Activated T-helper 17 cell treated with anti-CD3 and anti-CD28 coated beads, Interleukin-2, amount 50 U/mL, for 72 hours (primary cell): ENCODE results near the gene C16orf89. TPM values are rescaled to one million over a fixed set of nuclear protein-coding genes. Genes with fewer than 3 reads are reported as not detected.
A peak's percentile ranks its signal among the peaks of the same experiment; 100 is the strongest.

Experiments used
- ATAC-seq: fragments of 150-1000 bp; cut with Tn5 transposase; replicated peaks from 2 replicates; pipeline ENCODE4 v1.10.0; 2021; ENCODE audit warnings: mild to moderate bottlenecking, moderate library complexity
- H3K27ac Mint-ChIP-seq: one replicate; pipeline ENCODE4 v1.8.0; 2022; ENCODE audit warnings: mixed read lengths
- H3K27me3 Mint-ChIP-seq: one replicate; pipeline ENCODE4 v1.8.0; 2022; ENCODE audit warnings: mixed read lengths
- H3K36me3 Mint-ChIP-seq: one replicate; pipeline ENCODE4 v1.8.0; 2022; ENCODE audit warnings: low read depth, mild to moderate bottlenecking, mixed read lengths
- H3K4me1 Mint-ChIP-seq: one replicate; pipeline ENCODE4 v1.8.0; 2022; ENCODE audit warnings: mixed read lengths
- H3K4me3 Mint-ChIP-seq: one replicate; pipeline ENCODE4 v1.8.0; 2022; ENCODE audit warnings: mild to moderate bottlenecking, mixed read lengths
- H3K9me3 Mint-ChIP-seq: one replicate; pipeline ENCODE4 v1.8.0; 2022; ENCODE audit warnings: mixed read lengths
- total RNA-seq, 2 donors: library from RNA; stranded (reverse); gene quantifications; one replicate each; pipeline ENCODE4 v1.2.3, GENCODE V29; 2022

The C16orf89 gene
- total RNA-seq, 2 donors from 2014 or later: not detected

DNA sequence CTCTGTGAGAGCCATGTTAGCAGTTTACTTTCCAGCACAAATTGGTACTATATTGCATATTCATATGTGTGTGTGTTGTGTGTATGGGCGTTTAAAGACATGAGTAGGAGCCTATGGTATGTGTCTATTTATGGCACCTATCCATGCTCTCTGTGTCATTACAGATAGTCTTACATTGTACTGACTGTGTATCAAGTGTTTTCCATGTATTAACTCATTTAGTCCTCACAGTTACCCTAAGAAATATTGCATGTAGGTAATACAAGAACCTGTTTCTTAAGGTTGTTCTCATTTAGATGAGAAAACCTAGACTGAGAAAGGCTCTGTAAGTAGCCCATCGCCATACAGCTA, 7.5 kb upstream of the C16orf89 start:
- H3K27me3 Mint-ChIP-seq: no peaks in the 10 kb centered on the region
- no peaks in the 10 kb centered on the region for H3K9me3 Mint-ChIP-seq
- H3K36me3 Mint-ChIP-seq: peaks cover 47% of the 10 kb centered on the region
- H3K4me3 Mint-ChIP-seq: peak overlapping the region; percentile 97
- ATAC-seq: no peak
- H3K27ac Mint-ChIP-seq: no peak overlapping the region
- H3K4me1 Mint-ChIP-seq: peaks cover 14% of the 10 kb centered on the region

DNA sequence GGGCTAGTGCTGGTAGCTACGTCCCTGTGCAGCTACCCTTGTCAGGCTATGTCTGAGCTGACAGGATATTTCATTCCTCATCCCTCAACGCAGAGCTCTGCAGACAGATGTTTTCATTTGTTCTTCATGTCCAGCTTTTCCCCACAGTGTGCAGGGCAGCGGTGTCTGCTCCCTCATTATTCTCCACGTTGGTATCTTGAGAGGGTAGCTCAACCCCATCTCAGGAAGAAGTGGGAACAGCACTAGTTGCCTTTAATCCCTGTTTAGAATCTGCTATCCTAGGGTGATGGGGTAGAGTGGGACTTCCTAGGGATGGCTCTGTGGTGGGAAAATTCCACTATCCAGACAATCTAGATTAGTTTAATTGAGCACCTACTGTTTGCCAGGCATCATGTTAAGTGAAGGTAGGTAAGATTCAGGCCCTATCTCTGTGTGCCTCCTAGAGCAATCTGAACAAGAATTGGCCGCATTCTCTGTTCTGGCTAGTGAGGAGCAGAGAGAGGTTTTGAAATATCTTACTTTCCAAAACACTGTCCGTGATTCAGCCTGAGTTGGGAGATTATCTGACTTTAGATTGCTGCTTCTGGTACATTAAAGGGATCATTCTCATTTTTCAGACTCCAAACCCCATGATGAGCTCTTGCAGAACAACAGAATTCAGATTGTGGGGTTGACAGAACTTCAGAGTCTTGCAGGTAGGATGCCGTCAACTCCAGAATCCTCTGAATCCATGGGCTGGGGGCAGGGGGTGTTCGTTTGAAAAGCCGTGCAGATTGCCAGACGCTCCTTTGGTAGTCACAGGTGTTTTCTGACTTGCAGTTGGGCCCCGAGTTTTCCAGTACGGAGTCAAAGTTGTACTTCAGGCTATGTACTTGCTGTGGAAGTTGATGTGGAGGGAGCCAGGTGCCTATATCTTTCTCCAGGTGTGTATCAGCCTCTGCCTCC, 6.8 kb upstream of the C16orf89 start:
- H3K27me3 Mint-ChIP-seq: no peaks in the 10 kb centered on the region
- H3K36me3 Mint-ChIP-seq: peaks cover 41% of the 10 kb centered on the region
- peak overlapping the region; percentile 98 for H3K27ac Mint-ChIP-seq
- ATAC-seq: no peak
- H3K9me3 Mint-ChIP-seq: no peaks in the 10 kb centered on the region
- peak overlapping the region; percentile 97 for H3K4me3 Mint-ChIP-seq
- H3K4me1 Mint-ChIP-seq: peaks cover 14% of the 10 kb centered on the region

DNA sequence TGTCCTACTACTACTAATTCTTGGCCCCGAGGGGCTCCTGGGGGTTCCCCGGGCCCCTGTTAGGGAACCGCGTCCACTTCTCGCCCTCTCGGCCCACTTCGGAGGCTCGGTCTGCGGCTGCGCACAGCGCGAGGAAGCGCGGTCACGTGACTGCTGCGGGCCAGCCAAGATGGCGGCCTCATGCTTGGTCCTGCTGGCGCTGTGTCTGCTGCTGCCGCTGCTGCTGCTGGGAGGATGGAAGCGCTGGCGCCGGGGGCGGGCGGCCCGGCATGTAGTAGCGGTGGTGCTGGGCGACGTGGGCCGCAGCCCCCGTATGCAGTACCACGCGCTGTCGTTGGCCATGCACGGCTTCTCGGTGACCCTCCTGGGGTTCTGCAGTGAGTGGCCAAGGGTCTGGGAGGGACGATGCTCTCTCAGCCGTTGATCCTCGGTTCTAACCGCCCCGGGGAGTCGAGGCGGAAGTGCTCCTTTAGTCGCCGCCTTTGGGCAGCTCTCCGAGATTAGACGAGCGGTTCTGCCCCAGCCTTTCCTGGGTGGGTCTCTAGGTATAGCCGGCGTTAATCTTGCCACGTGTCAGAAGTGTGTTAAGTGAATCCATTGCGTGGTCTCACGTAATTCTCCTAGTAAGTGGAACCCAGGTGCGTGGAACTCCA, 6.1 kb upstream of the C16orf89 start, which contains the start of gene ALG1:
TSS of gene ALG1 (plus strand) at position 163 of the 653 bp plus-strand sequence. CDS start at position 170, 7 bp downstream.
- Mint-ChIP-seq H3K9me3 (no peaks in the 10 kb centered on the region), H3K4me3 (peak within 1 kb of the TSS; percentile 97), H3K36me3 (peaks cover 35% of the 10 kb centered on the region), H3K4me1 (peaks cover 14% of the 10 kb centered on the region), H3K27ac (peak within 1 kb of the TSS; percentile 98), H3K27me3 (no peaks in the 10 kb centered on the region)
- ATAC-seq: peak; percentile 95

DNA sequence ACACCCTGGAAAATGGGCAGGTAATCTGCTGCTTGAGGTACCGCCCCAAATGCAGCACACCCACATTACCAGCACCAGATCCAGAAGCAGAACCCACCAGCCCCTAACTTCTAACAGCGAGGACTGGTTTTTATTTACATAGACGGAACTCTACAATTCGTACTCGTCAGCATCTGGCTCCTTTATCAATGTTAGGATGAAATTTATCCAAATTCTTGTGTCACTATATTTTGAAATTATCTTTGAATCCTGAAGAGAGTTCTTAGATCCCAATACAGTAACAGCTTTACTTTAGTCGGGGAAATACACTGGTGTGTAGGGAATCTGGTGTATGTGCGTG, 5.6 kb upstream of the C16orf89 start:
- Mint-ChIP-seq H3K9me3 (no peaks in the 10 kb centered on the region), H3K36me3 (peaks cover 32% of the 10 kb centered on the region), H3K4me1 (peaks cover 14% of the 10 kb centered on the region), H3K4me3 (peak overlapping the region; percentile 97), H3K27me3 (no peaks in the 10 kb centered on the region), H3K27ac (peak overlapping the region; percentile 98)
- no peak for ATAC-seq

DNA sequence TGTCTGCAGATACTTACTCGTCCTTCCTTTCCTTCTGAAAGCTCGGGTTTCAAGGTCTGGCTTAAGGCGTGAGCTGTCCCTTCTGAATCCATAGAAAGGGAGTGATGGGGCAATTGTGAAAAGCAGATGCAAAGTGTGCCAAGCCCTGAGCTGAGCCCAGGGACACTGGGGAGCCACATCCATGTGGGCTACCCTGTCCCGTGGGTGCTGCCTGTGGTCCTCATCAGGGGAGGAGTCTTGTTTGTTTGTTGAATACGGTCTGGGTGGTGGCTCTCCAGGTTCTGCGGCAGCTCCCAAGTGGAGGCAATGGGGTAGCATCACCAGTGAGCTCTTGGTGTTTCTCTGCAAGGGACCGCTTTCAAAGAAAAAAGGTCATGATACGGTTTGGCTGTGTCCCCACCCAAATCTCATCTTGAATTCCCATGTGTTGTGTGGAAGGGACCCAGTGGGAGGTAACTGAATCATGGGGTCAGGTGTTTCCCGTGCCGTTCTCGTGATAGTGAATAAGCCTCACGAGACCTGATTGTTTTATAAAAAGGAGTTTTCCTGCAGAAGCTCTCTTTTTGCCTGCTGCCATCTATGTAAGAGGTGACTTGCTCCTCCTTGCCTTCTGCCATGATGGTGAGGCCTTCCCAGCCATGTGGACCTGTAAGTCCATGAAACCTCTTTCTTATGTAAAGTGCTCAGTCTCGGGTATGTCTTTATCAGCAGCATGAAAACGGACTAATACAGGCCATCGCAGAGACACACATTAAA, 4.9 kb upstream of the C16orf89 start:
- no peak for ATAC-seq
- Mint-ChIP-seq H3K9me3 (no peaks in the 10 kb centered on the region), H3K27me3 (no peaks in the 10 kb centered on the region), H3K4me3 (peak overlapping the region; percentile 97), H3K4me1 (peaks cover 14% of the 10 kb centered on the region), H3K36me3 (peaks cover 25% of the 10 kb centered on the region), H3K27ac (peak overlapping the region; percentile 98)

DNA sequence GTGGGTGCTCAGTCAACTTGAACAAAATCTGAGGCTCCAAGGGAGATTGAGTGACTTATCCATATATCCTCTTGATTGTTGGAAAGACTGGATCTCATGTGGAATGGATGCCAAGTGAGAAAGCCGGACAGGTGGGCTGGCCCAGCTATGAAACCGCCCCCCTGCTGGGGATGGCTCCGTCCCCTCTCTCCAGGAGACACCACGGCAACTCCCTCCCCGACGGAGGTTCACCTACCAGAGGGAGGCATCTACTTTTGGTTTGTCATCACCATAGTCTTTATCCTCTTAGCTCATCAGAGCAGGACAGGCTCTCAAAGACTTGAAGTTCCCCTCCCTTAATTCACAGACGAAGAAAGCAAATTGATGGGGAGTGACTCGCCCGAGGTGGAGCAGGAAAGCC, 4.1 kb upstream of the C16orf89 start:
- no peaks in the 10 kb centered on the region for H3K9me3 Mint-ChIP-seq
- peaks cover 17% of the 10 kb centered on the region for H3K36me3 Mint-ChIP-seq
- no peak for ATAC-seq
- H3K27me3 Mint-ChIP-seq: no peaks in the 10 kb centered on the region
- H3K4me1 Mint-ChIP-seq: peaks cover 14% of the 10 kb centered on the region
- H3K4me3 Mint-ChIP-seq: no peak overlapping the region
- H3K27ac Mint-ChIP-seq: peak overlapping the region; percentile 98

DNA sequence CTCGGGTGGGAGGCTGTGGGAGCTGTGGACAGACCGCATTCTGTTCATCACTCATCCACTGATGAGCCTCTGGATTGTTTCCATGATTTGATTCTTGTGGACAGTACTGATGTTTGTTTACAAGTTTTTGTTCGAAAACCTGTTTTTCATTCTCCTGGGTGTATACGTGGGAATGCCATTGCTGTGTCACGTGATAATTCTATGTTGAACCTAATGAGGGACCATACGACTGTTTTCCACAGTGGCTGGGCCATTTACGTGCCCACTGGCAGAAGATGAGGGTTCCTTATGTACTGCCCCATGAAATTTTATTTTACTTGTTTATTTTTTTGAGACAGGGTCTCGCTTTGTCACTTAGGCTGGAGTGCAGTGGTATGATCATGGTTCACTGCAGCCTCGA, 3.3 kb upstream of the C16orf89 start:
- Mint-ChIP-seq H3K27me3 (no peaks in the 10 kb centered on the region), H3K9me3 (no peaks in the 10 kb centered on the region), H3K4me1 (peaks cover 14% of the 10 kb centered on the region), H3K4me3 (no peak overlapping the region), H3K36me3 (peaks cover 9% of the 10 kb centered on the region), H3K27ac (no peak overlapping the region)
- ATAC-seq: no peak

DNA sequence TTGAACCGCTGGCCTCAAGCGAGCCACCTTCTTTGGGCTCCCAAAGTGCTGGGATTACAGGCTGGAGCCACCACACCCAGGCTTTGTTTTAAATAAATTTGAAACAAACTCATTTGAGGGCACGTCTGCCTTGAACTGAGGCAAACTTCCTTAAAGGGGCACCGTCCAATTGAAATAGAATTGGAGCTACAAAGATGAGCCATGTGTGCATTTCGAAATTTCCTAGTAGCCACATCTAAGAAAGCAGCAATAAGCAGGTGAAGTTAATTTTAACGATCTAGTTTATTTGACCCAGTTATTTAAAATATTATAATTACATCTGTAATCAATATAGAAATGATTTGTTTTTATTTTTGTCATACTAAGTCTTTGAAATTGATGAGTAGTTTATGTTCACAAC, 755 bp upstream of the C16orf89 start:
- no peak overlapping the region for H3K27ac Mint-ChIP-seq
- no peaks in the 10 kb centered on the region for H3K27me3 Mint-ChIP-seq
- H3K4me1 Mint-ChIP-seq: peaks cover 9% of the 10 kb centered on the region
- no peak overlapping the region for H3K4me3 Mint-ChIP-seq
- no peaks in the 10 kb centered on the region for H3K9me3 Mint-ChIP-seq
- peaks cover 2% of the 10 kb centered on the region for H3K36me3 Mint-ChIP-seq
- no peak for ATAC-seq

DNA sequence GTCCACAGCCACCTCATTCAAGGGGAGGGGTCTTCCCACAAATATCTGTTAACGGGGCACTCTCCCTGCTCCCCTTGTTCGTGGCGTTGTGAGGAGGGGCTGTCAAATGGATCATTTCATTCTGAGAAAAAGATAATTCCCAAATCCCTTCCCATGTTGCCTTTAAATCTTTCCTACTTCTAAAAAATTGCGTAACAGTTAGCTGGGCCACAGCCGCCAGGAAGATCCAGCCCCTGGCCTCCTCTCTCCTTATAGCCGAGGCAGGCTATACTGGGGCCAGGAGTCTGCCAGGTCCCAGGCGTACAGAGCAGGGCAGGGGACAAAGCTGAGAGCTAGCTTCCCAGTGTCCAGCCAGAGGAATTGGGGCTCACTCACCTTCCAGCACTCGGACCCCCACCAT, 430 bp downstream of the C16orf89 start:
- Mint-ChIP-seq H3K9me3 (no peaks in the 10 kb centered on the region), H3K36me3 (no peaks in the 10 kb centered on the region), H3K27ac (no peak overlapping the region), H3K27me3 (no peaks in the 10 kb centered on the region), H3K4me1 (no peaks in the 10 kb centered on the region), H3K4me3 (no peak overlapping the region)
- ATAC-seq: no peak

DNA sequence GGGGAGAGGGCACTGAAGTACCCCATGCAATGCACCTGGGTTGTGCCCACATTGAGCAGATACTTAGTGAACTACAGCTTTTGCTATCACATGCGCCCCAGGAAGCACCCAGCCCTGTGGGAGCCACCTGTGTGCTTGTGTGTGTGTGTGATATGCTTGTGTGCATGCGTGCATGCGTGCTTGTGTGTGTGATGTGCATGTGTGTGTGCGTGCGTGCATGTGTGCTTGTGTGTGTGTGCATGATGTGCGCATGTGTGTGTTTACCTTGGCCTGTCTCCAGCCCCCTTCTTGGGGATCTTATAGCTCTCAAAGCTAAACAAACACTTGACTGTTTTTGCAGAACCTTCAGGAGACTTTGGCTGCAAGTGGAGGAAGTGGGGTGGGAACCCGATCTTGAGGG, 841 bp downstream of the C16orf89 start:
- Mint-ChIP-seq H3K27ac (no peak overlapping the region), H3K9me3 (no peaks in the 10 kb centered on the region), H3K27me3 (no peaks in the 10 kb centered on the region), H3K4me1 (no peaks in the 10 kb centered on the region), H3K4me3 (no peak overlapping the region), H3K36me3 (no peaks in the 10 kb centered on the region)
- no peak for ATAC-seq

DNA sequence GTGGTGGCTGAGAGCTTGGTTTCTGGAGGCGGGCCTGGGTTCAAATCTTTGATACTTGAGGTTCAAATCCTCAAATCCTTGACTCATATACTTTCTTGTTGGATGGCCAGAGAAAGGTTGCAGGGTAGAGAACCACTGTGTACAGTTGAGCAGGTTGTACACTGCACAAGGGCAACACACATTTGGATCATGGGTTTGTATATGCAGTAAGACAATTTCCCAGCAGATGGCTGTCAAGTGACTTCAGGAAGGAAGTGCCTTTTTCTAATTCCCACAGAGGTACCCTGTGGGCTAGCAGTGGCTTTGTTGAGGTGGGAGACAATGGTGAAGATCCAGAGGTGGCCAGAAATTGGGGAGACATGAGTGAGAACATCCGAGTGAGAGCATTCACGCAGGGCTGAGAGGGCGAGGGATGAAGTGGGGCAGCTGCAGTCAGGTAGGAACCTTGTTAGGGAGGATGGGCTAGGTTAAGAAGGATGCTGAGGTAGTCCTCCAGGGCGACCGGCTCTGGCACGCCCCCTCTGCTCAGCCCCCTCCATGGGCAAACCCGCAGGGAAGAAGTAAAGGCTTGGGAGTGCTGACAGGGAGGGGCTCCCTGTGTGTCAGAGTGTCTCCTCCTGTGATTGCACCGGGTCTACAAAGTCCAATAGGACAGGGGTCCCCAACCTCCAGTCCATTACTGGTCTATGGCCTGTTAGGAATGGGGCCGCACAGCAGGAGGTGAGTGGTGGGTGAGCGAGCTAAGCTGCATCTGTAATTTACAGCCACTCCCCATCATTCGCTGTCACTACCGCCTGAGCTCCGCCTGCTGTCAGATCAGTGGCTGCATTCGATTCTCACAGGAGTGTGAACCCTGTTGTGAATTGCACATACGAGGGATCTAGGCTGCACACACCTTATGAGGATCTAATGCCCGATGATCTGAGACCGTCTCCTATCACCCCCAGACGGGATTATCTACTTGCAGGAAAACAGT, 2.7 kb downstream of the C16orf89 start:
- Mint-ChIP-seq H3K9me3 (no peaks in the 10 kb centered on the region), H3K36me3 (no peaks in the 10 kb centered on the region), H3K27ac (no peak overlapping the region), H3K4me3 (no peak overlapping the region), H3K4me1 (no peaks in the 10 kb centered on the region), H3K27me3 (no peaks in the 10 kb centered on the region)
- no peak for ATAC-seq

DNA sequence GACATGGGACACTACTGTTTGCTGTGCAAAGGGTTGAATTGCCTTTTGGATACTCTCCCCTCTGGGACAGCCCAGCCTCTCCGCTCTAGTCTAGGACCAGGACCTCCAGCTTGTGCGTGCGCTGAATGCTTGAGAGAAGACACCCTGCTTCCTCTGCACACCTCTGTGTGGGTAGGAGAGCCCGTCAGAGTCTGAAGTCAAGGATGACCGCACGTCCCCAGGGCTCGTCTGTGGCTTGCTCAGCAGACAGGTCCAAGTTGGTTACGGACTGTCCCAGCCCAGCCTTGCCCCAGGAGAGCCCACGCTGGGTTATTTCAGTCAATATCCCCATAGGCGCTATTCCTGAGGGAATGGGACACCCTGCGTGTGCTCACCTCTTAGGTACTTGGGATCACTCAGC, 3.7 kb downstream of the C16orf89 start:
- no peak overlapping the region for H3K27ac Mint-ChIP-seq
- H3K9me3 Mint-ChIP-seq: no peaks in the 10 kb centered on the region
- no peaks in the 10 kb centered on the region for H3K4me1 Mint-ChIP-seq
- no peaks in the 10 kb centered on the region for H3K36me3 Mint-ChIP-seq
- H3K27me3 Mint-ChIP-seq: no peaks in the 10 kb centered on the region
- H3K4me3 Mint-ChIP-seq: no peak overlapping the region
- ATAC-seq: no peak

DNA sequence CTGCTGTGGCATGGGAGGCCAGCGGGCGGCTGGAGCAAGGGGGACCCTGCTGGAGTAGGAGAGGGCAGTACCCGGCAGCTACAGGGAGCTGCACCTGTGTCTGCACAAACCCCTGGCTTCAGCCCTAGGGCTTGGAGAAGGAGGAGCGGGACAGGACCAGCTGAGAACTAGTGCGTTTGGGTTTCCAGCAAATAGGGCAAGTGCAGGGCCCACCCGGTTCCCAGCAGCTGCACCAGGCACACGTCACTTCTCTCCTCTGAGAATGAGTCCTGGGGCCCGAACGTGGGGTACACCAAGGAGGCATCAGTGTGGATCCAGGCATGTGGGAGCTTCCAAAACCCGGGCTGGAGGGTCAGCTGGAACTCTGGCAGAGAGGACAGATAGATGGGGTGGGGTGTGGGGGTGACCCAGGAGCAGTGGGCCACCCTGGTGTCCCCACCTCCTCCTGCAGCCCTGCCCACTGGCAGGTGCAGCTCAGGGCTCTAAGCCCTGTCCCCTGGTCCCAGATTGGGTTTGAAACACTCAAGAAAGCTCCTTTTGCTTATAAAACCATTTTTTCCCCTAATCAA, 5.6 kb downstream of the C16orf89 start:
- H3K4me3 Mint-ChIP-seq: no peak overlapping the region
- H3K27ac Mint-ChIP-seq: no peak overlapping the region
- no peaks in the 10 kb centered on the region for H3K4me1 Mint-ChIP-seq
- H3K27me3 Mint-ChIP-seq: no peaks in the 10 kb centered on the region
- ATAC-seq: no peak
- no peaks in the 10 kb centered on the region for H3K9me3 Mint-ChIP-seq
- no peaks in the 10 kb centered on the region for H3K36me3 Mint-ChIP-seq
